ENCODE data around the gene KXD1.
A peak's percentile ranks its signal among the peaks of the same experiment; 100 is the strongest.

Gene KXD1

GRCh38 chr19:18557411-18558201 lies at the start of gene KXD1:
KXD1 (plus strand) TSS chr19:18557870; CDS start chr19:18562057, 4,187 bp downstream.
- DNase-seq = peak; percentile 99
- peak within 1 kb of the TSS; percentile 96 for H3K27ac Mint-ChIP-seq
- H3K27me3 Mint-ChIP-seq = peaks cover 3% of the 10 kb centered on the region
- no peaks in the 10 kb centered on the region for H3K9me3 Mint-ChIP-seq
- CTCF ChIA-PET = interaction anchor here (1.3 to 3.9 kb wide), 4 partner anchors 14 to 106 kb away, joined by 4 to 14 read pairs (median 8); partner anchors contain the start of genes FKBP8 and REX1BD
- H3K36me3 Mint-ChIP-seq = peaks cover 7% of the 10 kb centered on the region
- peaks cover 25% of the 10 kb centered on the region for H3K4me1 Mint-ChIP-seq
- H3K4me3 Mint-ChIP-seq = peak within 1 kb of the TSS; percentile 91

GRCh38 chr19:18508585-18508984 lies 49.1 kb upstream of the KXD1 start:
- peaks cover 2% of the 10 kb centered on the region for H3K36me3 Mint-ChIP-seq
- H3K4me3 Mint-ChIP-seq = no peak overlapping the region
- peaks cover 45% of the 10 kb centered on the region for H3K4me1 Mint-ChIP-seq
- no peak for DNase-seq
- CTCF ChIA-PET = interaction anchor here (1.8 to 2.4 kb wide), 2 partner anchors 7 to 11 kb away, joined by 7 to 12 read pairs; no protein-coding TSS in a partner anchor
- no peaks in the 10 kb centered on the region for H3K27me3 Mint-ChIP-seq
- H3K27ac Mint-ChIP-seq = peak overlapping the region; percentile 11
- H3K9me3 Mint-ChIP-seq = no peaks in the 10 kb centered on the region

- Mint-ChIP-seq H3K27me3 (no peaks in the 10 kb centered on the region), H3K9me3 (no peaks in the 10 kb centered on the region), H3K27ac (peak overlapping the region; percentile 49), H3K4me3 (no peak overlapping the region), H3K36me3 (peaks cover 3% of the 10 kb centered on the region), H3K4me1 (peaks cover 33% of the 10 kb centered on the region)
- DNase-seq = no peak
- CTCF ChIA-PET = interaction anchor here (1.8 to 2.4 kb wide), 2 partner anchors 10 to 41 kb away, joined by 3 to 12 read pairs; no protein-coding TSS in a partner anchor
Measured at GRCh38 chr19:18510216-18510615, 47.5 kb upstream of the KXD1 start.

- H3K4me3 Mint-ChIP-seq = no peak overlapping the region
- peaks cover 1% of the 10 kb centered on the region for H3K36me3 Mint-ChIP-seq
- DNase-seq = no peak
- H3K27me3 Mint-ChIP-seq = no peaks in the 10 kb centered on the region
- H3K9me3 Mint-ChIP-seq = no peaks in the 10 kb centered on the region
- peaks cover 8% of the 10 kb centered on the region for H3K4me1 Mint-ChIP-seq
- no peak overlapping the region for H3K27ac Mint-ChIP-seq
- CTCF ChIA-PET = no interaction called here
Measured at GRCh38 chr19:18513868-18514267, 43.8 kb upstream of the KXD1 start.

- H3K4me3 Mint-ChIP-seq = no peak overlapping the region
- no peaks in the 10 kb centered on the region for H3K27me3 Mint-ChIP-seq
- CTCF ChIA-PET = interaction anchor here (2.4 kb wide), 1 partner anchor 7 kb away, joined by 7 read pairs; no protein-coding TSS in a partner anchor
- no peak overlapping the region for H3K27ac Mint-ChIP-seq
- peaks cover 15% of the 10 kb centered on the region for H3K4me1 Mint-ChIP-seq
- no peak for DNase-seq
- H3K9me3 Mint-ChIP-seq = no peaks in the 10 kb centered on the region
- H3K36me3 Mint-ChIP-seq = peaks cover 1% of the 10 kb centered on the region
Measured at GRCh38 chr19:18514800-18515682, 42.6 kb upstream of the KXD1 start.

GRCh38 chr19:18515959-18516358 lies 41.7 kb upstream of the KXD1 start:
- CTCF ChIA-PET = interaction anchor here (2.4 kb wide), 1 partner anchor 8 kb away, joined by 7 read pairs; no protein-coding TSS in a partner anchor
- H3K27ac Mint-ChIP-seq = no peak overlapping the region
- peaks cover 19% of the 10 kb centered on the region for H3K4me1 Mint-ChIP-seq
- H3K27me3 Mint-ChIP-seq = no peaks in the 10 kb centered on the region
- H3K36me3 Mint-ChIP-seq = peaks cover 5% of the 10 kb centered on the region
- no peak overlapping the region for H3K4me3 Mint-ChIP-seq
- no peak for DNase-seq
- no peaks in the 10 kb centered on the region for H3K9me3 Mint-ChIP-seq

GRCh38 chr19:18517606-18518005 lies 40.1 kb upstream of the KXD1 start:
- Mint-ChIP-seq H3K4me3 (no peak overlapping the region), H3K36me3 (peaks cover 7% of the 10 kb centered on the region), H3K27ac (no peak overlapping the region), H3K9me3 (no peaks in the 10 kb centered on the region), H3K4me1 (peaks cover 21% of the 10 kb centered on the region), H3K27me3 (no peaks in the 10 kb centered on the region)
- CTCF ChIA-PET = interaction anchor here (0.9 to 5.0 kb wide), 3 partner anchors 11 to 71 kb away, joined by 3 to 32 read pairs (median 3); partner anchors contain the start of gene REX1BD
- DNase-seq = no peak

- H3K9me3 Mint-ChIP-seq = no peaks in the 10 kb centered on the region
- H3K36me3 Mint-ChIP-seq = peaks cover 7% of the 10 kb centered on the region
- H3K4me3 Mint-ChIP-seq = no peak overlapping the region
- H3K27ac Mint-ChIP-seq = no peak overlapping the region
- H3K4me1 Mint-ChIP-seq = peaks cover 30% of the 10 kb centered on the region
- CTCF ChIA-PET = interaction anchor here (1.4 to 5.0 kb wide), 3 partner anchors 10 to 70 kb away, joined by 3 to 32 read pairs (median 17); partner anchors contain the start of gene REX1BD
- no peaks in the 10 kb centered on the region for H3K27me3 Mint-ChIP-seq
- DNase-seq = no peak
Measured at GRCh38 chr19:18518639-18519038, 39.0 kb upstream of the KXD1 start.

- CTCF ChIA-PET = interaction anchor here (0.7 to 5.0 kb wide), 30 partner anchors 9 to 399 kb away, joined by 3 to 32 read pairs (median 6); partner anchors contain the start of genes COPE, DDX49, KXD1 and REX1BD
- Mint-ChIP-seq H3K9me3 (no peaks in the 10 kb centered on the region), H3K27me3 (no peaks in the 10 kb centered on the region), H3K4me3 (peak overlapping the region; percentile 98), H3K36me3 (peaks cover 6% of the 10 kb centered on the region), H3K4me1 (peaks cover 33% of the 10 kb centered on the region), H3K27ac (peak overlapping the region; percentile 89)
- DNase-seq = peak; percentile 80
Measured at GRCh38 chr19:18519962-18520847, 37.5 kb upstream of the KXD1 start.

- CTCF ChIA-PET = interaction anchor here (0.5 to 5.0 kb wide), 21 partner anchors 10 to 398 kb away, joined by 3 to 32 read pairs (median 7); partner anchors contain the start of genes COPE, DDX49, KXD1 and REX1BD
- H3K27me3 Mint-ChIP-seq = no peaks in the 10 kb centered on the region
- DNase-seq = peak; percentile 52
- H3K4me1 Mint-ChIP-seq = peaks cover 33% of the 10 kb centered on the region
- peak overlapping the region; percentile 98 for H3K4me3 Mint-ChIP-seq
- no peaks in the 10 kb centered on the region for H3K9me3 Mint-ChIP-seq
- peak overlapping the region; percentile 89 for H3K27ac Mint-ChIP-seq
- H3K36me3 Mint-ChIP-seq = peaks cover 6% of the 10 kb centered on the region
Measured at GRCh38 chr19:18520848-18521691, 36.6 kb upstream of the KXD1 start.

GRCh38 chr19:18521692-18522123 lies 36.0 kb upstream of the KXD1 start, which contains the start of gene ELL:
ELL (minus strand) TSS chr19:18522070; CDS start chr19:18522055, 15 bp downstream.
- H3K4me3 Mint-ChIP-seq = peak within 1 kb of the TSS; percentile 98
- peaks cover 6% of the 10 kb centered on the region for H3K36me3 Mint-ChIP-seq
- H3K27me3 Mint-ChIP-seq = no peaks in the 10 kb centered on the region
- peak within 1 kb of the TSS; percentile 89 for H3K27ac Mint-ChIP-seq
- CTCF ChIA-PET = interaction anchor here (1.1 to 5.0 kb wide), 13 partner anchors 15 to 326 kb away, joined by 3 to 32 read pairs (median 10); partner anchors contain the start of genes REX1BD and UBA52
- no peaks in the 10 kb centered on the region for H3K9me3 Mint-ChIP-seq
- peaks cover 29% of the 10 kb centered on the region for H3K4me1 Mint-ChIP-seq
- DNase-seq = no peak
